ENCODE data around the gene CACNA1H.
"Not testable (repeated sequence)": the region's sequence is repeated elsewhere in the genome, so short reads cannot be mapped to it uniquely, and the experiment has no call there.

The CACNA1H gene

DNA sequence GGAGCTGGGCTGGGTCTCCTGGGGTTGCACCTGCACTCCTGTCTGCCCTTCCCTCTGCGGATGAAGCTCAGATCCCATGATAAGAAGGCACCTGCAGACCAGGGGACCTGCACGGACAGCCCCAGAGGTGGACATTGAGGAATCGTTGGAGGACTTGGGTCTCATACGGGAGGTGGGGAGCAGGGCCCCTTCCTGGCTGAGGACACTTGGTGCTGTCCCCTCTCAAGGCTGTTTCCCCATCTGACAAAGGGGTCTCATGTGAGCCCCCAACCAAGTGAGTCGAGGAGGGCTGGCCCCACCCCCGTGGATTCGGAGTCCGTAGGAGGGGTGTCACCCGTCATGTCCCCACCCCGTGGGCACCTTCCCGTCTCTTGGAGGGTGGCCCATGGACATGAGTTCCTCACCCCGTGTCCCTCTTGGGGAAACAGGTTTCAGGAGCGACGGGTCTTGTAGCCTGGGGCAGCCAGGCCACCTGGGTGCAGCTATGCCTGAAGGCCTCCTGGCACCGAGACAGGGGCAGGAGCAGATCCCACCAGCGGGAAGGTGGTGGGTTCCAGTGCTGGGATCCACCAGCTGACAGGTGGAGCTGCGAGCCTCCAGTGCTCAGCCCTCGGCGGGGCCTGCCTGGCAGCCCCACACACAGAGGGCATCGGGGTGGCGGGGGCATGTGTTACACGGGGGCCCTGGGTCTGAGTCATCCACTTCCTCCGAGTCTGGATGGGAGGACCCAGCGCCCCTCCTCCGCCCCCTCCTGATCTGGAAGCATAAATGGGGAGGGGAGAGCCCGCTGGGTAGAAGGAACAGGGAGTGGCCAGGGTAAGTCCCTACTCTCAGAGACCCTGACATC, 102.6 kb downstream of the CACNA1H start, which contains the start of gene TPSD1:
Gene TPSD1 (plus strand): TSS at position 794 of the 847 bp plus-strand sequence. CDS start 212 bp downstream, outside the sequence.
- DNase-seq (ENCODE audit: low read depth) = not testable (repeated sequence)

GRCh38 chr16:1256296-1256873, 103.5 kb downstream of the CACNA1H start:
- DNase-seq (ENCODE audit: low read depth) = not testable (repeated sequence)

DNA sequence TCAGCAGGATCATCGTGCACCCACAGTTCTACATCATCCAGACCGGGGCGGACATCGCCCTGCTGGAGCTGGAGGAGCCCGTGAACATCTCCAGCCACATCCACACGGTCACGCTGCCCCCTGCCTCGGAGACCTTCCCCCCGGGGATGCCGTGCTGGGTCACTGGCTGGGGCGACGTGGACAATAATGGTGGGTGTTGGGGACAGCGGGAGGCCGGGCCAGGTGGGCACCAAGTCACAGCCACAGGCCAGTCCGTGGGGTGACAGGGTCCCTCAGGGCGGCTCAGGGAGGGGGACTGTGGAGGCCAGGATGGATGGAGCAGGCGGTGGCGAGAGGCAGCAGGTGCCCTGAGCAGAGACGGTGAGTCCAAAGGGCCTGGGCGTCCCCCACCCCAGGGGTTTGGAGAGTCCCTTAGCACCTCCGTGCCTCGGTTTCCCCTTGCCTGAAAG, 104.0 kb downstream of the CACNA1H start:
- no peak for DNase-seq (ENCODE audit: low read depth)

DNA sequence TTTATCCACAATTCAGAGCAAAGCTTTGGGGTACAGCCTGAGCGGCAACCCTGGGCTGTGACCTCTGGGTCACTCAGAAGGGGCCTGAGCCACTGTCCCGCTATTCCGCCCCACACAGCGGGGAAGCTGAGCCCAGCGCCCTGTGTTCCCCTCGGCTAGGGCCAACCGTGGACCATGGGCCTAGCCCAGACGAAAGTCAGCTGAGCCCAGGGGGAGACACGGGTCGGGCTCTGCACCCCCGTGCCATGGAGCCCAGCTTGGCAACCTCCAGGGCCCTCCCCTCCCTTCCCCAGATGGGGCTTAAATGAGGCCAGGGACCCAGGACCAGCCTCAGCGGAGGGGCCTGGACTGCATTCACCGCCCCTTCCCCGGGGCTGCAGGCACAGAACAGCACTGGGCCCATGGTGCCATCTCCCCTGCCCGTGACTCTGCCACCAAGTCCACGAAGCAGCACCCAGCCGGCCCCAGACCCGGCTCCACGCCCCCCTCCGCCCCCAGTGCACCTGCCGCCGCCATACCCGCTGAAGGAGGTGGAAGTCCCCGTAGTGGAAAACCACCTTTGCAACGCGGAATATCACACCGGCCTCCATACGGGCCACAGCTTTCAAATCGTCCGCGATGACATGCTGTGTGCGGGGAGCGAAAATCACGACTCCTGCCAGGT, 104.8 kb downstream of the CACNA1H start:
- no peak for DNase-seq (ENCODE audit: low read depth)

GRCh38 chr16:1258225-1258600, 105.3 kb downstream of the CACNA1H start:
- DNase-seq (ENCODE audit: low read depth) = no peak

DNA sequence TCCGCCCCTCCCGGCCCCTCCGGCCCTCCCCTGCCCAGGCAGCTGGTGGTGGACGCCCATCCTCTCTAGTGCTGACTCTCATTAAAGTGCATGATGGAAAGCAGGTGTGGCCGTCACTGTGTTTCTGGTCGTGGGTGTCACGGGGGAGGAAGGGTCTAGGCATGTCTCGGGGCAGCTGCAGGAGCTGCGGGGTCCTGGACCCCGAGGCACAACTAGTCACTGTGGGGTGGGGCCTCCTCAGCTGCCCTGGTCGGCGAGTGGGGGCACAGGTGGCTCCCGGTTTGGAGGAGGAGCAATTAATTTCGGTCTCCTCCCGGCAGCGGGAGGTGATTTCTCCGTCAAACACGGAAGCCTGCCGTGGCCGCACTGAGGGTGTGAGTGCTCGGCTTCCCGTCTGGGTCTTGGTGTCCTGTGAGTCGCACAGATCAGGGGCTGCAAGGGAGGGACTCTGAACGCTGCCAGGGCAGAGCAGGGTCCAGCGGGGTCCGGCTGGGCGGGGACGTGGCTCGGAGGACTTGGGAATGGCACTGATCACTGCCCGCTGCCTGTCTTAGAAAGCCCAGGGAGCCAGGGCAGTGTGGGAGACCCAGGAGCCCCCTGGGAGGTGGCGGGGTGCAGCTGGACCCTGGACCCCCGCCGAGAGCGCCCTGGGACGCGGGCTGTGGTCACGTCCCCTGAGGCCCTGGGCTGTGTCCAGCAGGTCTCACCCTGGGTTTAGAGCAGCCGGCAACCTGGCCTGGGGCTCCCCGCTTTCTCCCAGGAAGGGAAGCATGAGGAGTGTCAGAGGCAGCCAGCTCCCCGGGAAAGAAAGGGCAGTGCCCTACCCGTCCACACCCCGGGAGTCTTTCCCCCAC, 106.2 kb downstream of the CACNA1H start:
- DNase-seq (ENCODE audit: low read depth) = no peak

DNA sequence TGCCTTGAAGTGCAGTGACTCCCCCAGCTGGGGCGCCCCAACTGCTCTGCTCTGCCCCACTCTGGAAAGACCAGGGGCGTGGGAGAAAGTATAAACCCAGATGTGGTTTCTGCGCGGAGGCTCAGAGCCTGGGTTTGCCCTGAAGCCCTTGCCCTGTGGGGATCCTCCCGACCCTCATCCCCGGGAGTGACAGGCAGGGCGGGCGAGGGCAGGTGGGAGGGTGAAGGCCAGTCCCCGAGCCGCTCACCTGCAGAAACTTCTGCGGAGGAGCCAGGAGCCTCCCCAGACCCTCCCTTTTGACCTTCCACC, 106.8 kb downstream of the CACNA1H start:
- no peak for DNase-seq (ENCODE audit: low read depth)

DNA sequence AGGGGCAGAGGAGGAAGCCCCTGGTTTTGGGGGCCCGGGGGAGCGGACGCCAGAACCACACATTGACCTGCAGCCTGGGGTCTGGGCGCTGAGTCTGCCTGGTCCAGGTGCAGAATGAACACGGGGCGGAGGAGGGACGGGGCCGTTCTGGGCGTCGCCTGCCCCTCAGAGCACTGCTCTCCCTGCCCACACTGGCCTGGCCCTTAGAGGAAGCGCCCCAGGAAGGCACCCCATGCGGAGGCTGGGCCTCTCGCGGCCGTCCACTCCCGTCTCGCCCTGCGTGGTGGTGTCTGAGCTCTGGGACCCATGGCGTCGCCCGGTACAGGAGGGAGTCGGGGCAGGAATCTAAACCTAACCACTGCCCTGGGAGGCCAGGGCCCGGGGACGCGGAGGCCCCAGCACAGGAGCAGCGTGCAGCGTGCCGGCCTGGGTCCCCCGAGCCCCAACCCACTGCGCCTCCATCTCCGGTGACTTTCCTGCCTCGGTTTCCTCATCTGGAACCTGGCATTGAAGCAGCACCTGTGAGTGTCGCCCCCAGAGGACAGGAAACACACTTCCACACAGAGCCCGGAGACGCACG, 107.3 kb downstream of the CACNA1H start:
- no peak for DNase-seq (ENCODE audit: low read depth)

- DNase-seq (ENCODE audit: low read depth) = no peak
Measured at GRCh38 chr16:1261131-1261892, 108.4 kb downstream of the CACNA1H start.

- no peak for DNase-seq (ENCODE audit: low read depth)
Measured at GRCh38 chr16:1262210-1262845, 109.4 kb downstream of the CACNA1H start.

GRCh38 chr16:1262846-1263221, 109.9 kb downstream of the CACNA1H start:
- no peak for DNase-seq (ENCODE audit: low read depth)

- DNase-seq (ENCODE audit: low read depth) = no peak
Measured at GRCh38 chr16:1263591-1264344, 110.9 kb downstream of the CACNA1H start.

DNA sequence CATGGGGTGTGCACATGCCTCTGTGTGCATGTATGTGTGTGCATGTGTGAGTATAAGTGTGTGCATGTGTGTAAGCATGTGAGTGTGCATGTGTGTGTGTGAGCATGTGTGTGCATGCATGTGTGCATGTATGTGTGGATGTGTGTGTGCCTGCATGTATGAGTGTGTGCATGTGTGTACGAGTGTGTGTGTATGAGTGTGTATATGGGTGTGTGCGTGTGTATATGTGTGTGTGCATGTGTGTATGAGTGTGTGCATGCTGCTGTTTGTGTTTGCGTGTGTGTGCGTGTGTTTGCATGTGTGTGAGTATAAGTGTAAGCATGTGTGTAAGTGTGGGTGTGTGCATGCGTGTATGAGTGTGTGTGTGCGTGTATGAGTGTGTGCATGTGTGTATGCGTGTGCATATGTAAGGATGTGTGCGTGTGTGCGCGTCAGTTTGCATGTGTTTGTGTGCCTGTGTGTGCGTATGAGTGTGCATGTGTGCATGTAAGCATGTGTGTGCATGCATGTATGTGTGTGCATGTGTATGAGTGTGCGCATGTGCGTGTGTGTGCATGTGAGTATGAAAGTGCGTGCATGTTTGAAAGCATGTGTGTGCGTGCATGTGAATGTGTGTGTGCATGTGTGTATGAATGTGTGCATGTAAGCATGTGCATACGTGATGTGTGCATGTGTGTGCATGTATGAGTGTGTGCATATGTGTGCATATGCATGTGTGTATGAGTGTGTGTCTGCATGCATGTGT, 111.6 kb downstream of the CACNA1H start:
- DNase-seq (ENCODE audit: low read depth) = no peak

- no peak for DNase-seq (ENCODE audit: low read depth)
Measured at GRCh38 chr16:1265090-1265630, 112.3 kb downstream of the CACNA1H start.

- no peak for DNase-seq (ENCODE audit: low read depth)
Measured at GRCh38 chr16:1265826-1266225, 112.9 kb downstream of the CACNA1H start.

GRCh38 chr16:1269418-1269817, 116.5 kb downstream of the CACNA1H start:
- not testable (repeated sequence) for DNase-seq (ENCODE audit: low read depth)

- DNase-seq (ENCODE audit: low read depth) = no peak
Measured at GRCh38 chr16:1271380-1271723, 118.4 kb downstream of the CACNA1H start.

All from stimulated activated CD8-positive, alpha-beta memory T cell treated with anti-CD3 and anti-CD28 coated beads, Interleukin-4, amount 100 ng/mL, for 24 hours (primary cell).